DMS114 treated with DMSO at 0.1 percent for 48 hours (cell line): Measurements from ENCODE around the gene CDK5RAP2.
"Not testable (repeated sequence)": the region's sequence is repeated elsewhere in the genome, so short reads cannot be mapped to it uniquely, and the experiment has no call there.

Experiments used
- DNase-seq: peaks from one replicate; lab custom pipeline; 2025; ENCODE audit not compliant: unreplicated experiment; lab: John Stamatoyannopoulos, UW

CDK5RAP2 gene

GRCh38 chr9:120580051-120580896, at the start of gene CDK5RAP2:
TSS of gene CDK5RAP2 (minus strand) at chr9:120580167. CDS start at chr9:120579978, 189 bp downstream.
- DNase-seq: peak; percentile 95

GRCh38 chr9:120628925-120629497, 49.0 kb upstream of the CDK5RAP2 start:
- not testable (repeated sequence) for DNase-seq

GRCh38 chr9:120628207-120628924, 48.4 kb upstream of the CDK5RAP2 start:
- DNase-seq: no peak

GRCh38 chr9:120627073-120627472, 47.1 kb upstream of the CDK5RAP2 start:
- DNase-seq: no peak

- DNase-seq: no peak
These were observed 46.5 kb upstream of the CDK5RAP2 start for GRCh38 chr9:120626512-120626911.

GRCh38 chr9:120625222-120625621, 45.3 kb upstream of the CDK5RAP2 start:
- DNase-seq: no peak

GRCh38 chr9:120622790-120623189, 42.8 kb upstream of the CDK5RAP2 start:
- DNase-seq: no peak

- DNase-seq: no peak
These were observed 42.0 kb upstream of the CDK5RAP2 start for GRCh38 chr9:120621941-120622340.

- peak; percentile 56 for DNase-seq
These were observed 40.0 kb upstream of the CDK5RAP2 start for GRCh38 chr9:120619751-120620655.

GRCh38 chr9:120616966-120617935, 37.3 kb upstream of the CDK5RAP2 start:
- DNase-seq: no peak

GRCh38 chr9:120612218-120612617, 32.3 kb upstream of the CDK5RAP2 start:
- no peak for DNase-seq

GRCh38 chr9:120611690-120612068, 31.7 kb upstream of the CDK5RAP2 start:
- DNase-seq: no peak

- DNase-seq: peak; percentile 3
These were observed 31.2 kb upstream of the CDK5RAP2 start for GRCh38 chr9:120610975-120611689.

- no peak for DNase-seq
These were observed 29.7 kb upstream of the CDK5RAP2 start for GRCh38 chr9:120609636-120610035.

GRCh38 chr9:120608421-120608820, 28.5 kb upstream of the CDK5RAP2 start:
- no peak for DNase-seq

GRCh38 chr9:120603591-120603990, 23.6 kb upstream of the CDK5RAP2 start:
- no peak for DNase-seq

GRCh38 chr9:120603010-120603409, 23.0 kb upstream of the CDK5RAP2 start:
- no peak for DNase-seq

- DNase-seq: no peak
These were observed 13.9 kb upstream of the CDK5RAP2 start for GRCh38 chr9:120593955-120594277.

- DNase-seq: no peak
These were observed 13.4 kb upstream of the CDK5RAP2 start for GRCh38 chr9:120593250-120593954.
